ENCODE measurements around the gene ASCC3.

The ASCC3 gene

GRCh38 chr6:100466410-100467128 is 414.6 kb downstream of the ASCC3 start:
- TF ChIP-seq CTCF (IDR thresholded peaks at IDR 0.05; ENCODE audit: low read depth, low read length): no peak
- no peak overlapping the region for H3K4me3 ChIP-seq (ENCODE audit: low read depth, low read length)

GRCh38 chr6:100465701-100466409 is 415.3 kb downstream of the ASCC3 start:
- no peak overlapping the region for H3K4me3 ChIP-seq (ENCODE audit: low read depth, low read length)
- TF ChIP-seq CTCF (IDR thresholded peaks at IDR 0.05; ENCODE audit: low read depth, low read length): no peak

GRCh38 chr6:100464903-100465700 is 416.0 kb downstream of the ASCC3 start, which contains the start of gene SIM1:
Gene SIM1, minus strand, starts transcription at chr6:100464921. Its CDS starts 1,453 bp downstream, at chr6:100463468.
- no peak for TF ChIP-seq CTCF (IDR thresholded peaks at IDR 0.05; ENCODE audit: low read depth, low read length)
- peak within 1 kb of the TSS; percentile 58 for H3K4me3 ChIP-seq (ENCODE audit: low read depth, low read length)

- peak overlapping the region; percentile 58 for H3K4me3 ChIP-seq (ENCODE audit: low read depth, low read length)
- TF ChIP-seq CTCF (IDR thresholded peaks at IDR 0.05; ENCODE audit: low read depth, low read length): no peak
Measured at GRCh38 chr6:100464162-100464851, 416.8 kb downstream of the ASCC3 start.

- H3K4me3 ChIP-seq (ENCODE audit: low read depth, low read length): no peak overlapping the region
- no peak for TF ChIP-seq CTCF (IDR thresholded peaks at IDR 0.05; ENCODE audit: low read depth, low read length)
Measured at GRCh38 chr6:100463630-100464161, 417.4 kb downstream of the ASCC3 start.

GRCh38 chr6:100462706-100463629 is 418.2 kb downstream of the ASCC3 start:
- TF ChIP-seq CTCF (IDR thresholded peaks at IDR 0.05; ENCODE audit: low read depth, low read length): no peak
- H3K4me3 ChIP-seq (ENCODE audit: low read depth, low read length): no peak overlapping the region

Measured in WI38 (cell line).